DMS153 treated with DMSO at 0.1 percent for 48 hours (cell line): ENCODE results near the gene TCL1A.
A peak's percentile ranks its signal among the peaks of the same experiment; 100 is the strongest.
"Not testable (repeated sequence)": the region's sequence is repeated elsewhere in the genome, so short reads cannot be mapped to it uniquely, and the experiment has no call there.

ENCODE experiments used
- DNase-seq: peaks from one replicate; lab custom pipeline; 2025; ENCODE audit not compliant: unreplicated experiment; lab: John Stamatoyannopoulos, UW

Gene TCL1A

GRCh38 chr14:95713596-95714371 is at the start of gene TCL1A:
Gene TCL1A, minus strand, starts transcription at chr14:95714125. Its CDS starts 59 bp downstream, at chr14:95714066.
- no peak for DNase-seq

- not testable (repeated sequence) for DNase-seq
These were observed 49.1 kb upstream of the TCL1A start for GRCh38 chr14:95763032-95763431.

GRCh38 chr14:95761436-95761835 is 47.5 kb upstream of the TCL1A start:
- DNase-seq = no peak

- no peak for DNase-seq
These were observed 46.7 kb upstream of the TCL1A start for GRCh38 chr14:95760596-95760995.

- DNase-seq = no peak
These were observed 46.0 kb upstream of the TCL1A start for GRCh38 chr14:95759941-95760340.

- no peak for DNase-seq
These were observed 44.4 kb upstream of the TCL1A start for GRCh38 chr14:95758331-95758730.

GRCh38 chr14:95756751-95757150 is 42.8 kb upstream of the TCL1A start:
- no peak for DNase-seq

GRCh38 chr14:95756127-95756526 is 42.2 kb upstream of the TCL1A start:
- DNase-seq = no peak

- DNase-seq = no peak
These were observed 27.9 kb upstream of the TCL1A start for GRCh38 chr14:95741781-95742180.

GRCh38 chr14:95741038-95741490 is 27.1 kb upstream of the TCL1A start:
- peak; percentile 75 for DNase-seq

- no peak for DNase-seq
These were observed 25.4 kb upstream of the TCL1A start for GRCh38 chr14:95739356-95739755.

GRCh38 chr14:95733212-95733611 is 19.3 kb upstream of the TCL1A start:
- no peak for DNase-seq

GRCh38 chr14:95730126-95730525 is 16.2 kb upstream of the TCL1A start:
- no peak for DNase-seq

GRCh38 chr14:95729402-95730028 is 15.6 kb upstream of the TCL1A start:
- not testable (repeated sequence) for DNase-seq

GRCh38 chr14:95727056-95727700 is 13.3 kb upstream of the TCL1A start:
- DNase-seq = peak; percentile 26

- DNase-seq = no peak
These were observed 11.9 kb upstream of the TCL1A start for GRCh38 chr14:95725685-95726336.

GRCh38 chr14:95722525-95723190 is 8.7 kb upstream of the TCL1A start:
- DNase-seq = no peak

GRCh38 chr14:95712398-95712797 is 1.5 kb downstream of the TCL1A start:
- no peak for DNase-seq

GRCh38 chr14:95711476-95712176 is 2.3 kb downstream of the TCL1A start:
- DNase-seq = no peak

- no peak for DNase-seq
These were observed 3.8 kb downstream of the TCL1A start for GRCh38 chr14:95710106-95710505.
